A549 (cell line): ENCODE data around the gene KCNJ6.

Experiments
- CTCF ChIP-seq: fragments of >200 bp; sonication (Bioruptor Twin); formaldehyde crosslinking; IDR thresholded peaks from 3 replicates; pipeline ENCODE4 v1.5.1; 2016
- HMGXB4 ChIP-seq: fragments of 250-450 bp; sonication (Bioruptor Pico); IDR thresholded peaks from 2 replicates; pipeline ENCODE4 v1.5.0; 2021; ENCODE audit warnings: mild to moderate bottlenecking, moderate library complexity, borderline replicate concordance
- MYC ChIP-seq: IDR thresholded peaks from 2 replicates; pipeline ENCODE4 v1.6.1; 2012; ENCODE audit warnings: mild to moderate bottlenecking, inconsistent platforms, low read length, improper control_type of control experiment, borderline replicate concordance
- NFE2L2 ChIP-seq: fragments of 150-350 bp; conservative IDR thresholded peaks from 2 replicates; pipeline ENCODE4 v1.6.1; 2014; ENCODE audit warnings: low read length
- NPAS2 ChIP-seq: fragments of 250-450 bp; sonication (Bioruptor Pico); IDR thresholded peaks from 2 replicates; pipeline ENCODE4 v1.8.0; 2022; ENCODE audit warnings: mild to moderate bottlenecking, moderate library complexity, borderline replicate concordance
- POLR2A ChIP-seq: IDR thresholded peaks from 2 replicates; pipeline ENCODE4 v1.6.1; 2012; ENCODE audit warnings: mild to moderate bottlenecking, low read length
- SMC3 ChIP-seq: fragments of >200 bp; sonication (Bioruptor Twin); formaldehyde crosslinking; IDR thresholded peaks from 3 replicates; pipeline ENCODE4 v1.6.1; 2018; ENCODE audit warnings: inconsistent platforms
- ZC3H11A ChIP-seq: fragments of 450-650 bp; IDR thresholded peaks from 2 replicates; pipeline ENCODE4 v1.6.1; 2014; ENCODE audit warnings: antibody characterized with exemption, mild to moderate bottlenecking
- TF ChIP-seq, protein P1 (sequence below): IDR thresholded peaks from 2 replicates; pipeline ENCODE4 v1.6.1; 2012
- TF ChIP-seq, protein P2 (sequence below): IDR thresholded peaks from 2 replicates; pipeline ENCODE4 v1.6.1; 2012

GRCh38 chr21:37601027-37601426 lies 315.2 kb downstream of the KCNJ6 start:
- no peak for TF ChIP-seq SMC3
- TF ChIP-seq NPAS2 (CRISPR knock-in tag): no peak
- no peak for TF ChIP-seq CTCF
- no peak for TF ChIP-seq ZC3H11A
- TF ChIP-seq, protein P1, sequence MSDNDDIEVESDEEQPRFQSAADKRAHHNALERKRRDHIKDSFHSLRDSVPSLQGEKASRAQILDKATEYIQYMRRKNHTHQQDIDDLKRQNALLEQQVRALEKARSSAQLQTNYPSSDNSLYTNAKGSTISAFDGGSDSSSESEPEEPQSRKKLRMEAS: no peak
- no peak for TF ChIP-seq POLR2A
- TF ChIP-seq, protein P2, sequence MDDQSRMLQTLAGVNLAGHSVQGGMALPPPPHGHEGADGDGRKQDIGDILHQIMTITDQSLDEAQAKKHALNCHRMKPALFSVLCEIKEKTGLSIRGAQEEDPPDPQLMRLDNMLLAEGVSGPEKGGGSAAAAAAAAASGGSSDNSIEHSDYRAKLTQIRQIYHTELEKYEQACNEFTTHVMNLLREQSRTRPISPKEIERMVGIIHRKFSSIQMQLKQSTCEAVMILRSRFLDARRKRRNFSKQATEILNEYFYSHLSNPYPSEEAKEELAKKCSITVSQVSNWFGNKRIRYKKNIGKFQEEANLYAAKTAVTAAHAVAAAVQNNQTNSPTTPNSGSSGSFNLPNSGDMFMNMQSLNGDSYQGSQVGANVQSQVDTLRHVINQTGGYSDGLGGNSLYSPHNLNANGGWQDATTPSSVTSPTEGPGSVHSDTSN: no peak
- no peak for TF ChIP-seq MYC
- no peak for TF ChIP-seq NFE2L2
- TF ChIP-seq HMGXB4 (CRISPR knock-in tag): no peak
